Neuronal stem cell (in vitro differentiated cells): Measurements from ENCODE around the gene SULT1C2.

Source experiments
- DNase-seq: peaks from one replicate; pipeline ENCODE4 v3.0.0-alpha.2; 2013; ENCODE audit warnings: low spot score
- H2AFZ ChIP-seq: one replicate; pipeline ENCODE4 v1.6.1; 2013; ENCODE audit warnings: mild to moderate bottlenecking, low read length, inconsistent platforms
- H2AK5ac ChIP-seq: 2 replicates; pipeline ENCODE4 v1.6.1; 2013; ENCODE audit warnings: low read depth, mild to moderate bottlenecking, inconsistent platforms, low read length, moderate library complexity, mixed read lengths
- H2BK120ac ChIP-seq: 2 replicates; pipeline ENCODE4 v1.6.1; 2013; ENCODE audit warnings: low read depth, mild to moderate bottlenecking, inconsistent platforms, low read length, moderate library complexity, mixed read lengths
- H2BK12ac ChIP-seq: one replicate; pipeline ENCODE4 v1.6.1; 2013; ENCODE audit warnings: low read length, inconsistent platforms
- H2BK15ac ChIP-seq: 2 replicates; pipeline ENCODE4 v1.6.1; 2013; ENCODE audit warnings: mild to moderate bottlenecking, low read length, inconsistent platforms, mixed read lengths
- H2BK5ac ChIP-seq: one replicate; pipeline ENCODE4 v1.6.1; 2013; ENCODE audit warnings: inconsistent platforms, mild to moderate bottlenecking, low read length, moderate library complexity
- H3K14ac ChIP-seq: one replicate; pipeline ENCODE4 v1.6.1; 2013; ENCODE audit warnings: low read length, inconsistent platforms
- H3K18ac ChIP-seq: 2 replicates; pipeline ENCODE4 v1.6.1; 2013; ENCODE audit warnings: low read length, inconsistent platforms
- H3K23ac ChIP-seq: 2 replicates; pipeline ENCODE4 v1.6.1; 2013; ENCODE audit warnings: low read depth, mild to moderate bottlenecking, mixed read lengths, low read length, inconsistent platforms; ENCODE audit not compliant: poor library complexity
- H3K27ac ChIP-seq: replicated peaks from 3 replicates; pipeline ENCODE4 v1.5.1; 2013; ENCODE audit warnings: low read length, inconsistent platforms
- H3K27me3 ChIP-seq, 3 experiments: 2 replicates each; pipeline ENCODE4 v1.6.1; 2013; ENCODE audit warnings: low read length in 3 of 3, mild to moderate bottlenecking in 2 of 3, inconsistent platforms in 1 of 3, low read depth in 1 of 3, mixed read lengths in 1 of 3, moderate library complexity in 1 of 3; ENCODE audit not compliant: control insufficient read depth in 3 of 3, insufficient read depth in 3 of 3
- H3K36me3 ChIP-seq, 2 donors: replicated peaks in 1 of 2; 2 replicates each; pipeline ENCODE4 v1.6.1; 2013; ENCODE audit warnings: low read length in 2 of 2; ENCODE audit not compliant: control insufficient read depth in 2 of 2, insufficient read depth in 2 of 2
- H3K4ac ChIP-seq: 2 replicates; pipeline ENCODE4 v1.6.1; 2013; ENCODE audit warnings: inconsistent platforms, mild to moderate bottlenecking, low read length, moderate library complexity
- H3K4me1 ChIP-seq, 2 donors: 1 replicate in 1 of 2; 2 replicates in 1 of 2; pipeline ENCODE4 v1.6.1; 2013; ENCODE audit warnings: low read length in 2 of 2, low read depth in 1 of 2; ENCODE audit not compliant: control insufficient read depth in 2 of 2, insufficient read depth in 1 of 2
- H3K4me2 ChIP-seq: one replicate; pipeline ENCODE4 v1.6.1; 2013; ENCODE audit warnings: mild to moderate bottlenecking, low read length, inconsistent platforms; ENCODE audit not compliant: insufficient read depth, poor library complexity, severe bottlenecking
- H3K4me3 ChIP-seq, 2 donors: 2 replicates each; pipeline ENCODE4 v1.5.1; 2013; ENCODE audit warnings: low read length in 2 of 2, mild to moderate bottlenecking in 2 of 2, inconsistent platforms in 1 of 2, moderate library complexity in 1 of 2
- H3K79me1 ChIP-seq: one replicate; pipeline ENCODE4 v1.6.1; 2013; ENCODE audit warnings: low read depth, mild to moderate bottlenecking, inconsistent platforms, low read length, moderate library complexity
- H3K9ac ChIP-seq: one replicate; pipeline ENCODE4 v1.6.1; 2013; ENCODE audit warnings: mild to moderate bottlenecking, low read depth, low read length, inconsistent platforms; ENCODE audit not compliant: poor library complexity
- H3K9me3 ChIP-seq, 2 donors: replicated peaks in 1 of 2; 2 replicates each; pipeline versions ENCODE3 to v1.6.1; 2013; ENCODE audit warnings: low read length in 2 of 2, mild to moderate bottlenecking in 2 of 2, inconsistent platforms in 1 of 2, low read depth in 1 of 2, mixed read lengths in 1 of 2, moderate library complexity in 1 of 2; ENCODE audit not compliant: control insufficient read depth in 2 of 2, insufficient read depth in 1 of 2
- H4K8ac ChIP-seq: one replicate; pipeline ENCODE4 v1.6.1; 2013; ENCODE audit warnings: low read depth, mild to moderate bottlenecking, inconsistent platforms, low read length, moderate library complexity
- H4K91ac ChIP-seq: one replicate; pipeline ENCODE4 v1.6.1; 2013; ENCODE audit warnings: low read length, low read depth, mild to moderate bottlenecking, inconsistent platforms; ENCODE audit not compliant: poor library complexity
- WGBS, 2 donors: extraction: QIAGEN DNeasy Blood & Tissue Kit; methylation state at CpG; one replicate each; pipeline ENCODE4 v1.1.7; 2013; ENCODE audit warnings: missing lambda C conversion rate in 2 of 2, mixed read lengths in 1 of 2; ENCODE audit not compliant: insufficient read length in 2 of 2, insufficient replicate concordance in 1 of 2; ENCODE audit errors: extremely low coverage in 2 of 2; 5-methylcytosine and 5-hydroxymethylcytosine counted together

Gene SULT1C2

DNA sequence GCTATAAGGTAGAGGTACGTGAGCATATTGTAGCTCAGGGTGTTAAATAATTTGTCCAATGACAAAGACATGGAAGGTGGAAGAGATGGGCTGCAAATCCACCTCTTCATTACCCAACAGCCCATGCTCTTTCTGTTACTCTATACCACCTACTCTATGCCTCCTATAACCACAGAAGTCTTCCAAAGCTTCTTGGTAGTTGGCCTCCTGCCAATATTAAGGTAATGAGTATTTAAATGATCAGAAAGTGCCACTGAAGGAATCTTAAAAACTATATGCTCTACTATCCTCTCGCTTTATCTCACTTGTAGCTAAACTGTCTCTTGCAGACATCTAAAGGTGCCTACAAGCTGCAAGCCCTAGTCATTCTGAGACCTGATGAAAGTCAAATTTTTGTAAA is 41.1 kb downstream of the SULT1C2 start:
- no peak overlapping the region for H4K8ac ChIP-seq
- no CpG with 5 or more reads among the region's 2 CpGs for WGBS, 2 donors
- H2BK120ac ChIP-seq = no peak overlapping the region

DNA sequence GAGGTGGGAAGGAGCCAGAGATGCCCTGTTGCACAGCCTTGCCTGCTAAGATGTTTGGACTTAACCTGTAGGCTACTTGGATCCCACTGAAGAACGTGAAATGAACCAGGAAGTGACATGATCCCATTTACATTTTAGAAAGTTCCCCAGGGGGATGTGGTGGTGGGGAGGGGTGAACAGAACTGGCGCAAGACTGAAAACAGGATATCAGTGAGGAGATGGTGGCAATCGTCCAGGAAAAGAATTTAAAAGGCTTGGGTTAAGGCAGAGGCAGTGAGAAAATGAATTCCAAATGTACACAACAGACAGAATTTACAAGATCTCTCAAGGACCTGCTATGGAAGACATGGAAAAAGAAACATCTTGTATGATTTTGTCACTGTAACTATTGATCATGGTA is 42.3 kb downstream of the SULT1C2 start:
- H3K4me3 ChIP-seq = no peak overlapping the region
- no peak overlapping the region for H3K14ac ChIP-seq
- no peaks in the 10 kb centered on the region for H3K4me1 ChIP-seq
- no peak overlapping the region for H2BK120ac ChIP-seq
- no peak overlapping the region for H2AK5ac ChIP-seq
- peaks cover 0 to 5% (median 0%) of the 10 kb centered on the region in 3 experiments for H3K27me3 ChIP-seq
- no peak overlapping the region for H3K27ac ChIP-seq
- H3K9ac ChIP-seq = no peak overlapping the region
- H3K4me2 ChIP-seq = no peak overlapping the region
- H3K79me1 ChIP-seq = no peaks in the 10 kb centered on the region
- H3K4ac ChIP-seq = no peak overlapping the region
- H2AFZ ChIP-seq = no peak overlapping the region
- no peak overlapping the region for H3K23ac ChIP-seq
- no CpG with 5 or more reads among the region's 3 CpGs for WGBS, 2 donors
- no peaks in the 10 kb centered on the region for H3K9me3 ChIP-seq
- H3K36me3 ChIP-seq = no peaks in the 10 kb centered on the region
- no peak for DNase-seq
- no peak overlapping the region for H2BK5ac ChIP-seq
- no peak overlapping the region for H4K8ac ChIP-seq
- no peak overlapping the region for H4K91ac ChIP-seq
- no peak overlapping the region for H2BK15ac ChIP-seq
- no peak overlapping the region for H3K18ac ChIP-seq
- no peak overlapping the region for H2BK12ac ChIP-seq

More for the DNA sequence above, 41.1 kb downstream of the SULT1C2 start:
- no peak overlapping the region for H3K4me3 ChIP-seq
- H3K14ac ChIP-seq = no peak overlapping the region
- no peak overlapping the region for H3K4me2 ChIP-seq
- H4K91ac ChIP-seq = no peak overlapping the region
- no peak overlapping the region for H2BK12ac ChIP-seq
- H3K9me3 ChIP-seq = no peaks in the 10 kb centered on the region
- H3K27me3 ChIP-seq = peaks cover 0 to 5% (median 0%) of the 10 kb centered on the region in 3 experiments
- no peak overlapping the region for H2BK15ac ChIP-seq
- H3K9ac ChIP-seq = no peak overlapping the region
- no peaks in the 10 kb centered on the region for H3K36me3 ChIP-seq
- H2AK5ac ChIP-seq = no peak overlapping the region
- H3K4me1 ChIP-seq = no peaks in the 10 kb centered on the region
- no peak overlapping the region for H2AFZ ChIP-seq
- no peak overlapping the region for H3K18ac ChIP-seq
- H3K79me1 ChIP-seq = no peaks in the 10 kb centered on the region
- no peak overlapping the region for H2BK5ac ChIP-seq
- DNase-seq = no peak
- no peak overlapping the region for H3K23ac ChIP-seq
- H3K27ac ChIP-seq = no peak overlapping the region
- H3K4ac ChIP-seq = no peak overlapping the region

DNA sequence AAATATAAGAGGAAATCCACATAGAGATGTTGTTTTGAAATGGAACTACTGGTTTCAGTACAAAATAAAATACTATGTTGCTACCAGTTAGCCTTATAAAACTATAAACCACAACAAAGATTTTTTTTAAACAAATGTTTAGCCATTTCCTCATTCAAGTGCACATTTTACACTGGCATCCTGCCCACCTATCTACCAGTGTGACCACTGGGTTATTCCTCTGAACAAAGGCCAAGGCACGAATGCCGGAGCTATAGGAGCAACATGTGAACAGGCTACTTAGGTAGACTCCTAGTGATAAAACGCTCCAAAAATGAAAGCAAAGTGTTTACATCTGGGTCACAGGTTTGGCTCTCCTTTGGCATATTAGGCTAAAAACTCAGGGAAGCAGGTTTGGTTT is 57.3 kb downstream of the SULT1C2 start:
- H3K27ac ChIP-seq = no peak overlapping the region
- DNase-seq = no peak
- no peak overlapping the region for H3K4ac ChIP-seq
- no peak overlapping the region for H3K14ac ChIP-seq
- H2BK120ac ChIP-seq = no peak overlapping the region
- no peak overlapping the region for H4K91ac ChIP-seq
- WGBS, 2 donors = no CpG with 5 or more reads among the region's 3 CpGs
- H2AK5ac ChIP-seq = no peak overlapping the region
- H3K18ac ChIP-seq = no peak overlapping the region
- H3K23ac ChIP-seq = no peak overlapping the region
- no peak overlapping the region for H2BK5ac ChIP-seq
- no peak overlapping the region for H2AFZ ChIP-seq
- no peaks in the 10 kb centered on the region for H3K9me3 ChIP-seq
- no peak overlapping the region for H3K9ac ChIP-seq
- H4K8ac ChIP-seq = no peak overlapping the region
- peaks cover 0 to 30% (median 0%) of the 10 kb centered on the region in 3 experiments for H3K27me3 ChIP-seq
- no peaks in the 10 kb centered on the region for H3K36me3 ChIP-seq
- H3K79me1 ChIP-seq = no peaks in the 10 kb centered on the region
- no peak overlapping the region for H3K4me2 ChIP-seq
- no peak overlapping the region for H2BK12ac ChIP-seq
- H3K4me1 ChIP-seq = no peaks in the 10 kb centered on the region
- H3K4me3 ChIP-seq = no peak overlapping the region
- H2BK15ac ChIP-seq = no peak overlapping the region

DNA sequence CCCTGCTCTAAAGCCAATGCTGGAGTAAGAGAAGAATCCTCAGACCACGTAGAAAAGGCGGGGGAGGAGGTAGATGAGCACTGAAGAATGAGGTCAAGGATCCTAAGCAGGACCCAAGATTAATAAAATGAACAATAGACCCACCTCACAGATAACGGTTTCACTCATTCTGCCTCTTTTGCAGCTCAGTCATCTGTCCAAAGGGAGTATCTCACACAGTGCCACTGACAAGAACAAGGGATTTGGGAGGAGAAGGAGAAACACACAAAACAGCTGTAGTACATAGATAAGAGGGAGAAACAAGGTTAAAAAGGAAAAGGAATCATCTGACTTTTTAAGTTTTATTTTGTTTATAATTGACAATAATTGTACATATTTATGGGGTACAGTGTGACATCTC is 58.1 kb downstream of the SULT1C2 start:
- WGBS, 2 donors = no CpG with 5 or more reads among the region's 3 CpGs
- no peak overlapping the region for H3K4ac ChIP-seq

More for the DNA sequence above, 58.1 kb downstream of the SULT1C2 start:
- Histone ChIP-seq H3K4me1 (no peaks in the 10 kb centered on the region), H2AK5ac (no peak overlapping the region), H3K14ac (no peak overlapping the region), H2BK120ac (no peak overlapping the region), H3K9ac (no peak overlapping the region), H2BK12ac (no peak overlapping the region), H3K23ac (no peak overlapping the region), H3K4me3 (no peak overlapping the region), H3K27me3 (peaks cover 0 to 30% (median 0%) of the 10 kb centered on the region in 3 experiments), H2AFZ (no peak overlapping the region), H3K27ac (no peak overlapping the region), H3K9me3 (no peaks in the 10 kb centered on the region), H3K79me1 (no peaks in the 10 kb centered on the region), H3K4me2 (no peak overlapping the region), H2BK15ac (no peak overlapping the region), H4K8ac (no peak overlapping the region), H4K91ac (no peak overlapping the region), H2BK5ac (no peak overlapping the region), H3K36me3 (no peaks in the 10 kb centered on the region), H3K18ac (no peak overlapping the region)
- no peak for DNase-seq
